HEK293 (cell line): ENCODE data around the gene ACTG2.

ENCODE experiments used
- CTCF ChIA-PET: fragments of 350-600 bp; formaldehyde crosslinking; extraction: SDS; loops from one replicate; lab custom pipeline; 2021; ENCODE audit warnings: antibody characterized with exemption; lab: Yijun Ruan, JAX
- POLR2A ChIA-PET: fragments of 300-600 bp; formaldehyde crosslinking; extraction: SDS; loops from one replicate; lab custom pipeline; 2020; ENCODE audit warnings: antibody characterized with exemption, inconsistent platforms; lab: Yijun Ruan, JAX
- H3K27ac ChIP-seq: fragments of 200-500 bp; sonication (Bioruptor generic); 2 replicates; pipeline ENCODE4 v1.5.1; 2014; ENCODE audit warnings: low read depth, low read length, control low read depth, inconsistent platforms; ENCODE audit errors: extremely low read depth
- H3K36me3 ChIP-seq, 2 experiments: fragments of 200-500 bp in 1 of 2; sonication (Bioruptor generic) in 1 of 2; 1 replicate in 1 of 2; 2 replicates in 1 of 2; pipeline ENCODE4 v1.5.1; 2014 to 2017; ENCODE audit warnings: inconsistent platforms in 2 of 2, low read length in 2 of 2; ENCODE audit not compliant: control insufficient read depth in 2 of 2, insufficient read depth in 1 of 2
- H3K4me1 ChIP-seq: fragments of 200-500 bp; sonication (Bioruptor generic); 2 replicates; pipeline ENCODE4 v1.5.1; 2014; ENCODE audit warnings: mild to moderate bottlenecking, low read length, inconsistent platforms; ENCODE audit not compliant: control insufficient read depth, insufficient read depth
- H3K4me3 ChIP-seq: 2 replicates; pipeline ENCODE4 v1.5.1; 2011; ENCODE audit warnings: low read depth, mild to moderate bottlenecking, control low read depth, low read length, moderate library complexity
- H3K9me3 ChIP-seq: fragments of 200-500 bp; sonication (Bioruptor generic); 2 replicates; pipeline ENCODE4 v1.5.1; 2014; ENCODE audit warnings: low read depth, low read length, inconsistent platforms; ENCODE audit not compliant: control insufficient read depth, insufficient read depth
- BCL6B ChIP-seq: fragments of 450-650 bp; formaldehyde crosslinking; IDR thresholded peaks from 2 replicates; pipeline ENCODE4 v1.5.1; 2017; ENCODE audit warnings: missing biosample characterization, missing genetic modification characterization
- FEZF1 ChIP-seq: fragments of 450-650 bp; formaldehyde crosslinking; IDR thresholded peaks from 2 replicates; pipeline ENCODE4 v1.5.1; 2016; ENCODE audit warnings: missing biosample characterization, missing genetic modification characterization
- HOXD13 ChIP-seq: sonication (generic); formaldehyde crosslinking; IDR thresholded peaks from 2 replicates; pipeline ENCODE4 v1.8.0; 2022; ENCODE audit warnings: missing genetic modification reagents, borderline replicate concordance
- KLF10 ChIP-seq: fragments of 450-650 bp; IDR thresholded peaks from 2 replicates; pipeline ENCODE4 v1.5.1; 2018; ENCODE audit warnings: missing biosample characterization, mild to moderate bottlenecking, missing genetic modification characterization
- PRDM1 ChIP-seq: fragments of 450-650 bp; formaldehyde crosslinking; IDR thresholded peaks from 2 replicates; pipeline ENCODE4; 2016; ENCODE audit warnings: missing biosample characterization, missing genetic modification characterization
- SCRT1 ChIP-seq: fragments of 450-650 bp; formaldehyde crosslinking; IDR thresholded peaks from 2 replicates; pipeline ENCODE4 v1.5.1; 2016; ENCODE audit warnings: missing biosample characterization, missing genetic modification characterization, borderline replicate concordance
- ZBTB20 ChIP-seq: fragments of 450-650 bp; formaldehyde crosslinking; IDR thresholded peaks from 2 replicates; pipeline ENCODE4 v1.5.1; 2016; ENCODE audit warnings: missing biosample characterization, missing genetic modification characterization
- ZIC2 ChIP-seq: fragments of 450-650 bp; formaldehyde crosslinking; IDR thresholded peaks from 2 replicates; pipeline ENCODE4 v1.5.1; 2016; ENCODE audit warnings: missing biosample characterization, missing genetic modification characterization
- ZNF184 ChIP-seq: fragments of 450-650 bp; IDR thresholded peaks from 2 replicates; pipeline ENCODE4 v1.5.1; 2018; ENCODE audit warnings: missing biosample characterization, mild to moderate bottlenecking, missing genetic modification characterization
- ZNF202 ChIP-seq: fragments of 450-650 bp; formaldehyde crosslinking; IDR thresholded peaks from 2 replicates; pipeline ENCODE4 v1.5.1; 2016; ENCODE audit warnings: missing biosample characterization, missing genetic modification characterization, borderline replicate concordance
- ZNF248 ChIP-seq: fragments of 450-650 bp; formaldehyde crosslinking; IDR thresholded peaks from 2 replicates; pipeline ENCODE4 v1.5.1; 2017; ENCODE audit warnings: missing biosample characterization, missing genetic modification characterization
- ZNF274 ChIP-seq, 2 experiments: fragments of 200-500 bp in 1 of 2; fragments of 450-650 bp in 1 of 2; sonication (Bioruptor generic) in 1 of 2; formaldehyde crosslinking in 1 of 2; IDR thresholded peaks; 2 replicates each; pipeline versions ENCODE4 v1.5.1 to v1.6.1; 2014 to 2016; ENCODE audit warnings: borderline replicate concordance in 1 of 2, inconsistent platforms in 1 of 2, low read length in 1 of 2, missing biosample characterization in 1 of 2, missing genetic modification characterization in 1 of 2
- ZNF404 ChIP-seq: fragments of 450-650 bp; formaldehyde crosslinking; IDR thresholded peaks from 2 replicates; pipeline ENCODE4 v1.5.1; 2017; ENCODE audit warnings: missing biosample characterization, missing genetic modification characterization
- ZNF423 ChIP-seq: fragments of 450-650 bp; formaldehyde crosslinking; IDR thresholded peaks from 2 replicates; pipeline ENCODE4 v1.5.1; 2016; ENCODE audit warnings: missing biosample characterization, missing genetic modification characterization
- ZNF433 ChIP-seq: fragments of 450-650 bp; formaldehyde crosslinking; IDR thresholded peaks from 2 replicates; pipeline ENCODE4 v1.5.1; 2016; ENCODE audit warnings: missing biosample characterization, missing genetic modification characterization, low read depth
- ZNF449 ChIP-seq: fragments of 450-650 bp; formaldehyde crosslinking; IDR thresholded peaks from 2 replicates; pipeline ENCODE4 v1.5.1; 2017; ENCODE audit warnings: missing biosample characterization, mild to moderate bottlenecking, missing genetic modification characterization, moderate library complexity
- ZNF530 ChIP-seq: fragments of 450-650 bp; formaldehyde crosslinking; IDR thresholded peaks from 2 replicates; pipeline ENCODE4 v1.5.1; 2016; ENCODE audit warnings: low read depth, missing biosample characterization, missing genetic modification characterization
- ZNF596 ChIP-seq: fragments of 450-650 bp; IDR thresholded peaks from 2 replicates; pipeline ENCODE4 v1.5.0; 2018; ENCODE audit warnings: missing biosample characterization, mild to moderate bottlenecking, missing genetic modification characterization, moderate library complexity
- ZNF624 ChIP-seq: fragments of 450-650 bp; formaldehyde crosslinking; IDR thresholded peaks from 2 replicates; pipeline ENCODE4 v1.5.1; 2017; ENCODE audit warnings: missing biosample characterization, missing genetic modification characterization
- ZNF747 ChIP-seq: fragments of 450-650 bp; formaldehyde crosslinking; IDR thresholded peaks from 2 replicates; pipeline ENCODE4 v1.5.1; 2016; ENCODE audit warnings: missing biosample characterization, missing genetic modification characterization
- ZNF777 ChIP-seq: fragments of 450-650 bp; formaldehyde crosslinking; IDR thresholded peaks from 2 replicates; pipeline ENCODE4 v1.5.1; 2017; ENCODE audit warnings: missing biosample characterization, missing genetic modification characterization, borderline replicate concordance
- TF ChIP-seq, protein P1 (sequence below): fragments of 450-650 bp; formaldehyde crosslinking; optimal IDR thresholded peaks from 2 replicates; pipeline ENCODE3; 2016; ENCODE audit warnings: missing biosample characterization, mild to moderate bottlenecking, missing genetic modification characterization
- TF ChIP-seq, protein P2 (sequence below): fragments of 450-650 bp; formaldehyde crosslinking; IDR thresholded peaks from 2 replicates; pipeline ENCODE4 v1.5.1; 2016; ENCODE audit warnings: missing biosample characterization, missing genetic modification characterization

The ACTG2 gene

DNA sequence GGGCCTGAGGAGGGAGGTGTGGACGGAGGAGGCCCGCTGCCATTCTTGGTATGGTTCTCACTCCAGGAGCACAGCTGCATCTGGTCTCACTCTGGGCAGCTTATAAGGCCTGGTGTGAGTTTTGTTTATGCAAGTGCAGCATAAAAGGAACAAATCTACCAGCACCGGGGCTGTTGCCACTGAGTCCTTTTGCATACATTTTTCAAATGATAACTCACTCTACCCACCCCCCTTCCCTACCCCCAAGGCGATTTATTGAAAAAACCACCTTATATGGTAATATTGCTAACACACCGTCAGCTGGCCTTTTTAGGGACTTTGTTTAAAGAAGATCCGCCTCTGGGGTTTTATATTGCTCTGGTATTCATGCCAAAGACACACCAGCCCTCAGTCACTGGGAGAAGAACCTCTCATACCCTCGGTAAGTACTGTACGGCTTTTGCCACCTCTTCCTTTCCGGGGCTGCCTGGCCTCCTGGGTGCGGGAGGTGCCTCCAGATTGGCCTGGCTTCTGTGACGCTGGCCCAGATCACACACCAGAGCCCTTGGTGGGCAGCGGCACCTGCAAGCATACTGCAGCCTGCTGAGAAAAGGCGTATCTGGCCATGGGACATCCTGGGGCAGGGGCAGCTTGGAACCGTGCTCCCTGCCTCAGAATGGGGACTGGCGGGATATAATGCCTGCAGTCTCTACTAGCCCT, at the start of gene ACTG2:
TSS of gene ACTG2 (plus strand) at position 378 of the 699 bp plus-strand sequence. CDS start 8,304 bp downstream, outside the sequence.
- no peak for TF ChIP-seq FEZF1 (tag by site-specific recombination)
- no peak for TF ChIP-seq HOXD13 (CRISPR knock-in tag)
- TF ChIP-seq, protein P1, sequence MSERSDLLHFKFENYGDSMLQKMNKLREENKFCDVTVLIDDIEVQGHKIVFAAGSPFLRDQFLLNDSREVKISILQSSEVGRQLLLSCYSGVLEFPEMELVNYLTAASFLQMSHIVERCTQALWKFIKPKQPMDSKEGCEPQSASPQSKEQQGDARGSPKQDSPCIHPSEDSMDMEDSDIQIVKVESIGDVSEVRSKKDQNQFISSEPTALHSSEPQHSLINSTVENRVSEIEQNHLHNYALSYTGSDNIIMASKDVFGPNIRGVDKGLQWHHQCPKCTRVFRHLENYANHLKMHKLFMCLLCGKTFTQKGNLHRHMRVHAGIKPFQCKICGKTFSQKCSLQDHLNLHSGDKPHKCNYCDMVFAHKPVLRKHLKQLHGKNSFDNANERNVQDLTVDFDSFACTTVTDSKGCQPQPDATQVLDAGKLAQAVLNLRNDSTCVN (tag by site-specific recombination), result no peak
- no peak within 1 kb of the TSS for H3K27ac ChIP-seq
- H3K4me3 ChIP-seq, result no peak within 1 kb of the TSS
- CTCF ChIA-PET, result no interaction called here
- no peaks in the 10 kb centered on the region for H3K9me3 ChIP-seq
- POLR2A ChIA-PET, result no interaction called here
- H3K36me3 ChIP-seq, result no peaks in the 10 kb centered on the region
- H3K4me1 ChIP-seq, result no peaks in the 10 kb centered on the region

GRCh38 chr2:73844087-73844486, 48.7 kb upstream of the ACTG2 start:
- H3K27ac ChIP-seq, result no peak overlapping the region
- TF ChIP-seq ZNF747 (tag by site-specific recombination) (no peak), ZNF248 (tag by site-specific recombination) (no peak), ZNF449 (tag by site-specific recombination) (no peak), ZNF777 (tag by site-specific recombination) (no peak), ZNF433 (tag by site-specific recombination) (no peak), ZNF184 (no peak)
- TF ChIP-seq, protein P2, sequence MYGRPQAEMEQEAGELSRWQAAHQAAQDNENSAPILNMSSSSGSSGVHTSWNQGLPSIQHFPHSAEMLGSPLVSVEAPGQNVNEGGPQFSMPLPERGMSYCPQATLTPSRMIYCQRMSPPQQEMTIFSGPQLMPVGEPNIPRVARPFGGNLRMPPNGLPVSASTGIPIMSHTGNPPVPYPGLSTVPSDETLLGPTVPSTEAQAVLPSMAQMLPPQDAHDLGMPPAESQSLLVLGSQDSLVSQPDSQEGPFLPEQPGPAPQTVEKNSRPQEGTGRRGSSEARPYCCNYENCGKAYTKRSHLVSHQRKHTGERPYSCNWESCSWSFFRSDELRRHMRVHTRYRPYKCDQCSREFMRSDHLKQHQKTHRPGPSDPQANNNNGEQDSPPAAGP (tag by site-specific recombination), result no peak
- TF ChIP-seq, all 188 proteins: peak for 0
- Histone ChIP-seq H3K4me1 (no peaks in the 10 kb centered on the region; the same call in 1 of the 2 replicates), H3K36me3 (peaks cover 48 to 88% of the 10 kb centered on the region in 2 experiments), H3K9me3 (no peaks in the 10 kb centered on the region), H3K4me3 (no peak overlapping the region)
- ChIA-PET POLR2A (no interaction called here), CTCF (interaction anchor here (1.0 to 3.7 kb wide), 2 partner anchors 11 to 17 kb away, joined by 5 to 10 read pairs; no protein-coding TSS in a partner anchor)

GRCh38 chr2:73850009-73850408, 42.8 kb upstream of the ACTG2 start:
- Histone ChIP-seq H3K36me3 (peaks cover 55 to 98% of the 10 kb centered on the region in 2 experiments), H3K9me3 (no peaks in the 10 kb centered on the region), H3K4me1 (no peaks in the 10 kb centered on the region), H3K4me3 (no peak overlapping the region), H3K27ac (no peak overlapping the region)
- TF ChIP-seq ZNF624 (tag by site-specific recombination) (no peak), ZNF423 (tag by site-specific recombination) (no peak), KLF10 (tag by site-specific recombination) (no peak), ZNF202 (no peak), ZNF404 (tag by site-specific recombination) (no peak), ZNF530 (tag by site-specific recombination) (no peak), SCRT1 (tag by site-specific recombination) (no peak), ZBTB20 (tag by site-specific recombination) (no peak), ZNF433 (tag by site-specific recombination) (no peak), PRDM1 (tag by site-specific recombination) (0 out of 2 replicates have a peak, but pooled peaks have one; percentile 7), ZNF274 (IDR thresholded peaks at IDR 0.05; ENCODE audit: low read length) (no peak), ZNF274 (tag by site-specific recombination; IDR thresholded peaks at IDR 0.05; ENCODE audit: borderline replicate concordance) (no peak), ZIC2 (tag by site-specific recombination) (peak; percentile 72), BCL6B (tag by site-specific recombination) (no peak), ZNF596 (tag by site-specific recombination) (no peak)
- TF ChIP-seq, protein P1 (tag by site-specific recombination), result no peak
- ChIA-PET CTCF (no interaction called here), POLR2A (no interaction called here)
